CD4-positive, alpha-beta T cell treated with Interferon alpha-2 for 1 hour (primary cell): ENCODE measurements around the gene LTBP1.
"Not testable (repeated sequence)": the region's sequence is repeated elsewhere in the genome, so short reads cannot be mapped to it uniquely, and the experiment has no call there.

Experiments used
- DNase-seq, 2 donors: peaks; one replicate each; pipeline ENCODE4 v3.0.0-alpha.2; 2020 to 2022

The LTBP1 gene

GRCh38 chr2:33051586-33052360 lies 105.0 kb downstream of the LTBP1 start:
- DNase-seq = no peak

DNA sequence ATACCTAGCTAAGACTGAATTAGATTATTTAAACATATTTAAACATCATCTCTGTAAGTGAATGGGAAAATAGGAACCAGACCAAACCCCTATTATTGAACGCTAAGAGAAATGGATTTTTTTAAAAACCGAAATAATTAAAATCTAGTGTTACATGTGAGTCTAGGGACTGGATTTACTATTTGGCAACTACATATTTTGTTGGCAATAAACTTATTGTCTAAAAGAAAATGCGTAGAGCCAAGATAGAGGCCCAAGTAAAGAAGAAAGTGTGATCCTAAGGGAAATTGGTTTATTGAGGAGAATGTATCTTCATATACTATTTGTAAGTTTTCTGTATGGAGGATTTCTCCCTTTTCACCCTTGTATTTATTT lies 105.6 kb downstream of the LTBP1 start:
- DNase-seq = no peak

DNA sequence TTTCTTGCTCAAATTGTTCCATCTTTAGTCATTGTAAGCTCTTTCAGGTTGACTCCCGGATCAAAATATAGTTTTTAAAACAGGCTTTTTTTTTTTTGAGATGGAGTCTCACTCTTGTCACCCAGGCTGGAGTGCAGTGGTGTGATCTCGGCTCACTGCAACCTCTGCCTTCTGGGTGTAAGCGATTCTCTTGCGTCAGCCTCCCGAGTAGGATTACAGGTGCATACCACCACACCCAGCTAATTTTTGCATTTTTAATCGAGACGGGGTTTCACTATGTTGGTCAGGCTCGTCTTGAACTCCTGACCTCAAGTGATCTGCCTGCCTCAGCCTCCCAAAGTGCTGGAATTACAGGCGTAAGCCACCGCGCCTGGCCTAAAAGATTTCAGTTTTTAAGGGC lies 106.0 kb downstream of the LTBP1 start:
- not testable (repeated sequence) for DNase-seq

GRCh38 chr2:33056170-33056569 lies 109.4 kb downstream of the LTBP1 start:
- DNase-seq = no peak

- not testable (repeated sequence) for DNase-seq
These were observed 110.7 kb downstream of the LTBP1 start for GRCh38 chr2:33057307-33058028.

DNA sequence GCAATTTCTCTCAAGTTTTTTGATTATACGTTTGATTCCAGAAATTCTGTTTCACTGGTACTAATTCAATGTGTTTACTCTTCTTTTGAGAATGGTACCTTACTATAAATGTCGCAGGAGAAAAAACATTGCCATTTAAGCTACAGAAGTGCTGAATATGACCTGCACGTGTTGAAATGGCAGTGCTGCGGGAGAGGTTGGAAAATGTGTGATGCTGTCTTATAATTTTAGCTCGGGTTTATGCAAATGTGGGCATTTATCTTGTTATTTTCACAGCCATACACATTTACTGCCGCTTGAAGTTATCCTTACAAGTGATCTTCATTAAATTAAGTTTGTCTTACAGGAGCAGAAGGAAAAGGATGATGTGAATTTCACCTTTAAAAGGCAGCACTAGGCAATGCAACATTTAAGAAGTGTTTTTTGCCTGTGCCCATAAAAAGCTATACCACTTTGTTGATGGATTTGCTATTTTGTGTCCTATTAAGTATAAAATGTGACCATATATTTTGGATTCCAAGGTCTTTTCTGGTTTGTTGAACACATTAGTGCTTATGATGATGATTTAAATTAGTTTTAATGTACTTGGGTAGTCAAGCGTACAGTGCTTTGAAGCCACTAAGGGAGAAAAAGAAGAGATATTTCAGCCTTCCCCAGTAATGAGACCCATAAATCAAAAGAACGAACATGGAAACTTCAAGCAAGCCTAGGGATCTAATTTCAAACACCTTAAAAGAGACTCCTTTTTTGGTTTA lies 112.1 kb downstream of the LTBP1 start:
- DNase-seq = no peak

GRCh38 chr2:33059471-33060156 lies 112.9 kb downstream of the LTBP1 start:
- no peak for DNase-seq

DNA sequence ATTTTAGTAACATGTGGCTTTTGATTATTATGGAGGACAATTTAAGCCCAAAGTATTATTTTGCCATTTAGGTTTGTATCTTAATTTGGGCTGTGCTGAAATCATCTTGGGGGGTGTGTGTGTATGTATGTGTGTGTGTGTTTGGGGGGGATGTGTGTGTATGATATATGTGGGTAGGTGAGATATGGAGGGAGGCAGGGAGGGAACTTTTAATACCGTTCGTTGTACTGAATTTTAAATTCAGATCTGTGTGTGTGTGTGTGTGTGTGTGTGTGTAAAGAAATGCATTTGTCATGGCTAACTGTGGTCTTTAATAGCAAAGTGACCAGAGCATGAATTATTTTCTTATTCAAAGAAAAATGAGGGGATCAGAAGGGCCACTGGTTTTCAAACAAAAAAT lies 113.7 kb downstream of the LTBP1 start:
- DNase-seq = no peak

DNA sequence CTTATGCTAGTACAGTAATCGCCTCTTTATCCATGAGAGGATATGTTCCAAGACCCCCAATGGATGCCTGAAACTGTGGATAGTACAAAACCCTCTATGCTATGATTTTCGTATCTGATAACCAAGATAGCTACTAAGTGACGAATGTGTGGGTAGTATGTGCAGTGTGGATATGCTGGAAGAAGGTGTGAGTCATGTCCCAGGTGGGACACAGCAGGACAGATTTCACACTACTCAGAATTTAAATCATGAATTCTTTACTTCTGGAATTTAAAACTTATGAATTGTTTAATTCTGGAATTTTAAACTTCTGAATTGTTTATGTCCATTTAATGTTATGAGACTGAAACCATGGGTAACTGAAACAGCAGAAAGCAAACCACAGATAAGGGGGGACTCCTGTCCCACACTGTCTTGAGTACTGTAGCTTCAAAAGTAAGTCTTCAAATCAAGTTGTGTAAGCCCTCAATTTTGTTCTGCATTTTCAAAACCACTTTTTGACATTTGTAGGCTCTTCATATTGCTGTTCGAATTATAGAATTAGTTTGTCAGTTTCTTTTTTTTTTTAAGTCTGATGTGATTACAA lies 116.0 kb downstream of the LTBP1 start:
- DNase-seq = no peak

GRCh38 chr2:33064349-33064801 lies 117.6 kb downstream of the LTBP1 start:
- DNase-seq = no peak

DNA sequence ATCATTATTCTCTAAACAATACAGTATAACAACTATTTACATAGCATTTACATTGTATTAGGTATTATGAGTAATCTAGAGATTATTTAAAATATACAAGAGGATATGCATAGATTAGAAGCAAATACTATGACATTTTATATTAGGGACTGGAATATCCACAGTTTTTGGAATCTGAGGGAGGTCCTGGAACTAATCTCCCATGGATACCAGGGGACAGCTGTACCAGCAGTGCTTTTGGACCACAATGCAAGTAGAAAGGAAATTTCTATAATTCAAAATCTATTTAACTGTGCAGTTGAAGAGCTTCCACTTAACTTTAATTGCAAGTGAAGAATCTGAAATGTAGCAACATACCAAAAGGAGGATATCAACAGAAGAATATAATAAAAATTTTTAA lies 120.8 kb downstream of the LTBP1 start:
- DNase-seq = no peak

GRCh38 chr2:33068261-33068660 lies 121.5 kb downstream of the LTBP1 start:
- DNase-seq = no peak

GRCh38 chr2:33069894-33070651 lies 123.3 kb downstream of the LTBP1 start:
- DNase-seq = no peak

DNA sequence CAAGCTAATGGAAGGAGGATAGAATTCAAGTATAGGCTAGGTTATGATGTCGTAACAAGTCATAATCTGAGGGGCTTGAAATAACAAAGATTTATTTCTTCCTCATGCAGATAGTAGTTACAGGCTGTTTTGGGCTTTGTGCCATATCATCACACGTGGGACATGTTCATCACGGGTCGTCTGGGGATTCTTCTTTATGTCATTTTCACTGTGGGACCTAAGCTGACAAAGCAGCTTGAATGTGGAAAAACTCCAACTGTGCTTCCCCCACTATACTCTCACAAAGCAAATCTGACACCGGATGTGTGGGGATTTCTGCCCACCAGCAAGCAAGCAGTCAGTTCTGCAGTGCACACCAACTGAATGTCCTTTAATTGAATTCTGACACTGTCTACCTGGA lies 124.8 kb downstream of the LTBP1 start:
- no peak for DNase-seq

DNA sequence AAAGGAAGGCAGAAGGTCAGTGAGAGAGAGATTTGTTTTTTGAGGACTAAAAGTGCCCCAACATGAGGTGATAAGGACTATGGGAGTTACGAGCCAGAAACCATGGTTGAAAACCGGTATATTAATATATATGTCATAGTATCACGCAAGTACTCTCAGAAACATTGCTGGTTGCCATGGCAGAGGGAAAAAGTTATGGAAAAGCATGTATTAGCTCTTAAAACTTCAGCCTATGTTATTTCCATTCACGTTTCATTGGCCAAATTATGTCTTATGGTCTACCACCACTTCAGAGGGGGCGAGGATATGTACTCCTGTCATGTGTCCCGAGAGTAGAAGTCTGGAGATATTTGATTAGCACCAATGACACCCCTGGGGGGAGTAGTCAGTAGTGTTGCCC lies 125.9 kb downstream of the LTBP1 start:
- no peak for DNase-seq

DNA sequence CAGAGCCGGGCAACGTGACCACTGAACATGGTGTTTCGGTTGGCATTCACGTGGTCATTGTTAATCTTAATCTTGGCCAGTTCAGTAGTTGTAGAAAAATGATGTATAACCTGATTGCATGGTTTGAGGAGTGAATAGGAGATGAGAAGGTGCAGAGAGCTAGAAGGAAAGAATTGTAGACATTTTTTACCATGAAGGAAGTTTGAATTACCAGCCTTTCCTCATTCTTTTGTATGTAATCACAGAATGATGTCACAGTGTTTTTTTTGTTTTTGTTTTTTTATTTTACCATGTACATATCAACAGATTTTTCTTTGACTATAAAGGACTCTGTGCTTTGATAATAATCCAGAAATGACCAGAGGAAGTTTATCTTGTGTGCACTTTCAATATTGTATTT lies 126.3 kb downstream of the LTBP1 start:
- no peak for DNase-seq

- DNase-seq = no peak
These were observed 127.4 kb downstream of the LTBP1 start for GRCh38 chr2:33074197-33074596.

DNA sequence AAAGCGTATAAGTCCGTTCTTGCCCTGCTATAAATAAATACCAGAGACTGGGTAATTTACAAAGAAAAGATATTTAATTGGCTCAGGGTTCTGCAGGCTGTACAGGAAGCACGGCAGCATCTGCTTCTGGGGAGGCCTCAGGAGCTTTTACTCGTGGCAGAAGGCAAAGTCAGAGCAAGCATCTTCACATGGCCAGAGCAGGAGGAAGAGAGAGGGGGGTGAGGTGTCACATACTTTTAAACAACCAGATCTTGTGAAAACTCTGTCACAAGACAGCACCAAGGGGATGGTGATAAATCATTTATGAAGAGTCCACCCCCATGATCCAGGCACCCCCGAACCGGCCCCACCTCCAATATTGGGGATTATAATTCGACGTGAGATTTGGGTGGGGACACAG lies 130.6 kb downstream of the LTBP1 start:
- no peak for DNase-seq

DNA sequence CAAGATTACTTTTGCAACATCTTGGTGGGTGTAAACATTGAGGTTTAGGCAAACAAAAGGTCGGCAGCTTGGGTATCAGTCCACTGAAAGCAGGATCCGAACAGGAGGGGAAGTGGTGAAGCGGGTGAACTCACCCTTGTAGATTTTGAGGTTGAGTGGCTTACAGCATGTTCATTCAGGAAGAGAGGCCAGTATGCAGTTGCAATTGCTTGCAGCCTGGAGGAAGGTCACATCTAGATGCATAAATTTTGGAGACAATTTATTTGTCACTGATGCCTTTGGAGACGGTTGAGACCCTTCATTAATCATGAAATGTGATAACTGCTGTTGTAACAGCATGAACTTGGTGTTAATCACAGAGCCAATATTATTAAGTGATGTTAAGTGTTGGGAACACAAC lies 131.1 kb downstream of the LTBP1 start:
- DNase-seq = no peak

GRCh38 chr2:33081691-33082090 lies 134.9 kb downstream of the LTBP1 start:
- DNase-seq = no peak

DNA sequence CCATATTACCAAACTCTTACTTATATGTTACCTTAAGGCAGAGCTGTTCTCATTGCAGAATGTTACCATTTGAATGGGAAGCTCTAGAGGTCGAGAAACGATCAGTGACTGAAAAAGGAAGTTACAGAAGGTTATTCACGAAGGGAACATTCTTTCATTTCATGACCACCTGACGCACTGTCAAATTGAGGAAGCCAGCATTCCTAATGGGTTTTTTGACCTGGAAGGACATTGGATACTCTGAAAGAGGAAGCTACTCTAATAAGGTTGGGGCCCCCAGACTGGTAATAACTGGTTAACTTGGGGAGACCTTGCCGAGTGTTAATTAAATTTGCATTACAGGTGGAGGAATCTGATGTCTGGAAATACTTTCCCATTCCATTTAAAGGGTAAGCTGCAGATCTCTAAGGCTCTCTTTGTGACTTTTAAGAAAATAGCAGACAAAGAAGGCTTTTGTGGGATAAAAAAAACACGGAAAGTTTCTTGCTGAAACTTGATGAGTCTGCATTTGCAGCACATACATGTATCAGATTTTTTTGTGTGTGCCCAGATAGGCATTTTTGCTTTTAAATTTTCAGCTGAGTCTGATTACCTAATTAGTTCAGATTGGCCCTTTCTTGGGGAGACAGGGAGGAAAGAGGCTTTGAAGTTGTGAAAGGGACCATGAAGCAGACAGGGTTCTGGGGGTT lies 137.1 kb downstream of the LTBP1 start:
- DNase-seq = no peak
